ENCODE results near the gene POU4F3.
A peak's percentile ranks its signal among the peaks of the same experiment; 100 is the strongest.

POU4F3 gene

GRCh38 chr5:146327989-146328388 is 10.7 kb upstream of the POU4F3 start:
- H3K27me3 Mint-ChIP-seq: peaks cover 18% of the 10 kb centered on the region
- H3K4me1 Mint-ChIP-seq: no peaks in the 10 kb centered on the region

GRCh38 chr5:146329697-146330096 is 8.9 kb upstream of the POU4F3 start:
- Mint-ChIP-seq H3K4me3 (no peak overlapping the region), H3K36me3 (no peaks in the 10 kb centered on the region), H3K4me1 (no peaks in the 10 kb centered on the region), H3K9me3 (no peaks in the 10 kb centered on the region), H3K27me3 (peaks cover 23% of the 10 kb centered on the region), H3K27ac (no peak overlapping the region)
- DNase-seq (ENCODE audit: low spot score in 2 of 2) (no peak), ATAC-seq (ENCODE audit: low read depth) (no peak)

More at GRCh38 chr5:146327989-146328388, 10.7 kb upstream of the POU4F3 start:
- Mint-ChIP-seq H3K27ac (no peak overlapping the region), H3K4me3 (no peak overlapping the region), H3K36me3 (no peaks in the 10 kb centered on the region), H3K9me3 (no peaks in the 10 kb centered on the region)
- ATAC-seq (ENCODE audit: low read depth) (no peak), DNase-seq (ENCODE audit: low spot score in 2 of 2) (no peak)

DNA sequence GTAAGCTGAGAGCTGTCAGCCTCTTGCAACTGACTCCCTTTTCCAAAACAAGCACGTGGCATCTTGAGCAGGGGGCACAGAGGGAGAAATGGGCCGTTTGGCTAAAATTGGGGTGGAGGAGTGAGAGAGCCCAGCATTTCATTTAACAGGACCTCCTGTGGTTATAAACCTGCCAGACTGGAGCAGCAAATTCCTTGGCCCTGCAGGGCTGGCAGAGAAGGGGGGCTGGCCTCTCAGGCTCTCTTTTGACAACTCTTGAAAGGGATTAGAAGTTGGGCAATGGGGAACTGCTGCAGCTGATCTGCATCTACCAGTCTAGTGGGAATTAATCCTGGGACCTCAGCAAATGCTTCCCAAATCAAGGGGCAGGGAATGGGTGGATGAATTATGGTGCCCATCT is 7.2 kb upstream of the POU4F3 start:
- no peak overlapping the region for H3K27ac Mint-ChIP-seq
- H3K27me3 Mint-ChIP-seq: peaks cover 28% of the 10 kb centered on the region
- ATAC-seq (ENCODE audit: low read depth) (no peak), DNase-seq (ENCODE audit: low spot score in 2 of 2) (no peak)
- H3K4me3 Mint-ChIP-seq: no peak overlapping the region
- H3K36me3 Mint-ChIP-seq: no peaks in the 10 kb centered on the region
- no peaks in the 10 kb centered on the region for H3K9me3 Mint-ChIP-seq
- no peaks in the 10 kb centered on the region for H3K4me1 Mint-ChIP-seq

GRCh38 chr5:146334074-146334533 is 4.5 kb upstream of the POU4F3 start:
- DNase-seq (ENCODE audit: low spot score in 2 of 2): no peak
- Mint-ChIP-seq H3K27ac (no peak overlapping the region), H3K36me3 (no peaks in the 10 kb centered on the region), H3K4me1 (peaks cover 4% of the 10 kb centered on the region), H3K9me3 (no peaks in the 10 kb centered on the region), H3K4me3 (no peak overlapping the region), H3K27me3 (peaks cover 37% of the 10 kb centered on the region)
- no peak for ATAC-seq (ENCODE audit: low read depth)

DNA sequence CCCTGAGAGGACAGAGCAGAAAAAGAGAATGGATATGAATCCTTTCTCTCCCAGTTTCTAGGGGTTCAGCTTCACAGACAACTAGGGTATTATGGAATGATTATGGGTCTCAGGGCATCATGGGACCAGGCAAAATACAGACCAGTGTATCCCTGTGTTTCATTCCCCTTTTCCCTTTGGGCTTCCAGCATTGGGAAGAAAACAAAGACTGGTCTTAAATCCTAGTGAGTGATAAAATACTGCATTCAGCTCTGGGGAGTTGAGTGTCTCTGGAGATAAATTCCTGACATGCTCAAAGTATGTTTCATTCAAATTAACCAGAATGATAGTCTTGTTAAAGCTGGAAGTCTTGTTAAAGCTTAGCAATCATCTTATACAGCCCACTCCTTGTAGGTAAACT is 2.4 kb upstream of the POU4F3 start:
- no peak for ATAC-seq (ENCODE audit: low read depth)
- Mint-ChIP-seq H3K27me3 (peaks cover 41% of the 10 kb centered on the region), H3K4me3 (no peak overlapping the region), H3K4me1 (peaks cover 4% of the 10 kb centered on the region), H3K36me3 (no peaks in the 10 kb centered on the region), H3K9me3 (no peaks in the 10 kb centered on the region), H3K27ac (no peak overlapping the region)
- no peak for DNase-seq (ENCODE audit: low spot score in 2 of 2)

DNA sequence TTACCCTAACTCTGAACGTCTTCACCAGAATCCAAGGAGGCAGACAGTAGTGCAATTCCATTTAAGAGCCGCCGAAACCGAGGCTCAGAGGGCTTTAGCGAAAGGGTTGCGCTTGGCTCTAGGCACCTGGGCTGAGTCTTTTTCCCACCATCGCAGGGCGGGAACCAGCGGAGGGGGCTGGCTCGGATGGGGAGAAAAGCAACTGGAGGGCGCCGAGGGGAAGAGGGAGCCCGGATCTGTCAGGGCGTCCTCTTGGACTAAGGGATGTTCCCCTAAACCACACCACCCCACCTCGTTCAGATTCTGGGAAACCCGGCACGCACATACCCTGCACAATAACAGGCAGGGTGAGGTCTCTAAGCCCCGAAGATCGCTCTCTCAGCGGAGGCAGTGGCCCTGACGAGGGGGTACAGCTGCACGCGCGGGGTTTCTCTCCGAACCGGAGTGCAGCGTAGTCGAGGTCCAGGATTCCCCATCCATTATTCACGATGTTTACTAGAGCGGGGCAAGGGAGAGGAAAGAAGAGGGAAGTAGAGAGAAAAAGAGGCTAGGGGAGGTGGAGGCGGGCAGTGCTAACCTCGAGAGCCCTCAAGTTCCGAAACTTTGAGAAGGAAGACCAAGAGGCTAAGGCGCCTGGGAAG is 1.3 kb upstream of the POU4F3 start:
- no peaks in the 10 kb centered on the region for H3K9me3 Mint-ChIP-seq
- no peak overlapping the region for H3K27ac Mint-ChIP-seq
- DNase-seq (ENCODE audit: low spot score in 2 of 2): no peak
- no peak for ATAC-seq (ENCODE audit: low read depth)
- peaks cover 4% of the 10 kb centered on the region for H3K4me1 Mint-ChIP-seq
- H3K4me3 Mint-ChIP-seq: no peak overlapping the region
- peaks cover 46% of the 10 kb centered on the region for H3K27me3 Mint-ChIP-seq
- no peaks in the 10 kb centered on the region for H3K36me3 Mint-ChIP-seq

DNA sequence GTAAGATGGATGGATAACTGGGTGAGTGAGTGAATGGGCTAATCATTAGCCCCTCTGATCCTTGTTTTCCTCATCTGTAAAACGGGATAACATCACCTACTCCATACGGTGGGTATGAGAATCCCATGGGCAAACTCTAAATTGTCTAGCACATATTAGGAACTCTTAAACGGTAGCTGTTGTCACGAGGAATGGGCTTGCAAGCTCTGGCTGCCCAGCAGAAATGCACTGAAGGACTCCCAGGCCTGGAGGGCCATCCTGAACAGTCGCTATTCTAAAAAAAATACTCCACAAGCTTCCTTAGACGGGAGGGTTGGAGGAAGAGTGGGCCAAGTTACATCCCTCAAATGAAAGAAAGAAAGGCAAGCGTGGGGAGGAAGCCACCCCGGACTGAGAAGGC is 711 bp upstream of the POU4F3 start:
- Mint-ChIP-seq H3K4me1 (peaks cover 4% of the 10 kb centered on the region), H3K27me3 (peaks cover 49% of the 10 kb centered on the region), H3K4me3 (peak overlapping the region; percentile 24), H3K36me3 (no peaks in the 10 kb centered on the region), H3K9me3 (no peaks in the 10 kb centered on the region), H3K27ac (no peak overlapping the region)
- DNase-seq (ENCODE audit: low spot score in 2 of 2) (no peak), ATAC-seq (ENCODE audit: low read depth) (no peak)

GRCh38 chr5:146339715-146340259 is 1.1 kb downstream of the POU4F3 start:
- no peak overlapping the region for H3K4me3 Mint-ChIP-seq
- no peaks in the 10 kb centered on the region for H3K9me3 Mint-ChIP-seq
- no peak for ATAC-seq (ENCODE audit: low read depth)
- no peak overlapping the region for H3K27ac Mint-ChIP-seq
- no peak for DNase-seq (ENCODE audit: low spot score in 2 of 2)
- peaks cover 9% of the 10 kb centered on the region for H3K4me1 Mint-ChIP-seq
- peaks cover 47% of the 10 kb centered on the region for H3K27me3 Mint-ChIP-seq
- no peaks in the 10 kb centered on the region for H3K36me3 Mint-ChIP-seq

- DNase-seq (ENCODE audit: low spot score in 2 of 2) (no peak), ATAC-seq (ENCODE audit: low read depth) (no peak)
- Mint-ChIP-seq H3K9me3 (no peaks in the 10 kb centered on the region), H3K27ac (no peak overlapping the region), H3K27me3 (peaks cover 46% of the 10 kb centered on the region), H3K36me3 (no peaks in the 10 kb centered on the region), H3K4me3 (no peak overlapping the region), H3K4me1 (peaks cover 14% of the 10 kb centered on the region)
Observed at GRCh38 chr5:146340260-146341081, 1.8 kb downstream of the POU4F3 start.

DNA sequence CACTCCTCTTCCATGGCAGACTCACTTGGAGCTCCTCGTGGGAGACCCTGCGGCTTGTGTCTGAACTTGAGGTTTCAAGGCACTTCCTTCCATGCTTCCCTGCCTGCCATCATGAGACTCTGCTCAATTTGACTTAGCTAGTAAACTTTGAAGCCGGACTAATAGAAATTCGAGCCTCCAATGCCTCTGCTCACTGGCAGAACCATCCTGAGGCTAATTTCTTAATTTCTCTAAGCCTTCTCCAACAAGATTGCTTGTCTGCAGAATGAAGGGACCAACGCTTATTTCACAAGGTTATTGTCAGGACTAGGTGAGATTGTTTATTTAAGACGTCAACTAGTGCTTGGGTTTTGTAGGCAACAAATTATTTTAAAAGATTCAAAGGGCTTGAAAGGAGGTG is 3.2 kb downstream of the POU4F3 start:
- Mint-ChIP-seq H3K4me3 (no peak overlapping the region), H3K27ac (no peak overlapping the region), H3K4me1 (peaks cover 14% of the 10 kb centered on the region), H3K27me3 (peaks cover 51% of the 10 kb centered on the region), H3K36me3 (peaks cover 2% of the 10 kb centered on the region), H3K9me3 (no peaks in the 10 kb centered on the region)
- DNase-seq (ENCODE audit: low spot score in 2 of 2): no peak
- no peak for ATAC-seq (ENCODE audit: low read depth)

DNA sequence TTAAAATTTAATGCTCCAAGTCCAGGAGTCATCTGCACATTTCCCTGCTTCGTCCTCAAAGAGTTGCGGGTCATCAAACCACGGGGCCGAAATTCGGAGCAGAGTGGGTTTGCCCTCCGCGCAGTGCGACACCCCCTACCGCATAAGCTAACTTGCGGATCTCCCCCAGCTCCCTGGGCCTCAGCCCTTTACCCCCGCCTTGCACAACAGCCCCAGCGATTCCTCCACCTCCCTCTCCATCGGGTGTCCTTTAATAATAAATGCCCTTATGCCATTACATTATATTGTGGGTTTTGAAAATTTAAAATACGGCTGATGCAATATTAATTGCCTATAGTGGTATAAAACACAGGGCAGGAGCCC is 3.9 kb downstream of the POU4F3 start:
- Mint-ChIP-seq H3K9me3 (no peaks in the 10 kb centered on the region), H3K36me3 (peaks cover 2% of the 10 kb centered on the region), H3K27me3 (peaks cover 46% of the 10 kb centered on the region), H3K4me3 (no peak overlapping the region), H3K4me1 (peaks cover 14% of the 10 kb centered on the region), H3K27ac (no peak overlapping the region)
- ATAC-seq (ENCODE audit: low read depth): no peak
- no peak for DNase-seq (ENCODE audit: low spot score in 2 of 2)

GRCh38 chr5:146342882-146343865 is 4.5 kb downstream of the POU4F3 start:
- Mint-ChIP-seq H3K27ac (no peak overlapping the region), H3K4me1 (peaks cover 10% of the 10 kb centered on the region), H3K27me3 (peaks cover 40% of the 10 kb centered on the region), H3K4me3 (no peak overlapping the region), H3K9me3 (no peaks in the 10 kb centered on the region), H3K36me3 (peaks cover 2% of the 10 kb centered on the region)
- no peak for ATAC-seq (ENCODE audit: low read depth)
- DNase-seq (ENCODE audit: low spot score in 2 of 2): no peak

- Mint-ChIP-seq H3K4me1 (peaks cover 10% of the 10 kb centered on the region), H3K36me3 (peaks cover 2% of the 10 kb centered on the region), H3K27ac (no peak overlapping the region), H3K4me3 (peak overlapping the region; percentile 43), H3K9me3 (no peaks in the 10 kb centered on the region), H3K27me3 (peaks cover 39% of the 10 kb centered on the region)
- ATAC-seq (ENCODE audit: low read depth) (no peak), DNase-seq (ENCODE audit: low spot score in 2 of 2) (no peak)
Observed at GRCh38 chr5:146344155-146345118, 5.8 kb downstream of the POU4F3 start.
